HepG2 (cell line): ENCODE data around the gene CLEC11A.

ENCODE experiments used
- CTCF ChIP-seq: sonication (generic); formaldehyde crosslinking; IDR thresholded peaks from 2 replicates; pipeline ENCODE4 v1.5.0; 2020; ENCODE audit warnings: mild to moderate bottlenecking, missing genetic modification reagents, moderate library complexity
- ERF ChIP-seq: IDR thresholded peaks from 2 replicates; pipeline ENCODE4 v1.6.1; 2018; ENCODE audit warnings: missing biosample characterization, missing genetic modification reagents
- POLR2AphosphoS5 ChIP-seq: IDR thresholded peaks from 2 replicates; pipeline ENCODE4 v1.6.1; 2012; ENCODE audit warnings: low read depth, low read length
- TBP ChIP-seq: sonication (generic); formaldehyde crosslinking; IDR thresholded peaks from 2 replicates; pipeline ENCODE4 v1.5.0; 2020; ENCODE audit warnings: missing genetic modification reagents
- TEAD2 ChIP-seq: sonication (generic); formaldehyde crosslinking; IDR thresholded peaks from 2 replicates; pipeline ENCODE4 v1.9.0; 2021; ENCODE audit warnings: missing genetic modification reagents
- ZBTB33 ChIP-seq: sonication (generic); formaldehyde crosslinking; IDR thresholded peaks from 2 replicates; pipeline ENCODE4 v1.4.0; 2020; ENCODE audit warnings: missing genetic modification reagents
- ZC3H13 ChIP-seq: sonication (generic); formaldehyde crosslinking; IDR thresholded peaks from 2 replicates; pipeline ENCODE4 v1.8.1; 2023; ENCODE audit warnings: mild to moderate bottlenecking, missing genetic modification reagents, moderate library complexity
- ZNF496 ChIP-seq: sonication (generic); formaldehyde crosslinking; IDR thresholded peaks from 2 replicates; pipeline ENCODE4 v1.8.1; 2023; ENCODE audit warnings: mild to moderate bottlenecking, moderate library complexity, missing genetic modification reagents; ENCODE audit not compliant: insufficient replicate concordance
- ZNF691 ChIP-seq: sonication (generic); formaldehyde crosslinking; IDR thresholded peaks from 2 replicates; pipeline ENCODE4 v1.4.0; 2020; ENCODE audit warnings: missing genetic modification reagents, low read depth, mild to moderate bottlenecking, borderline replicate concordance

GRCh38 chr19:50768277-50768676 lies 45.1 kb downstream of the CLEC11A start:
- no peak for TF ChIP-seq ZNF691 (CRISPR knock-in tag)
- no peak for TF ChIP-seq ZNF496
- TF ChIP-seq ZBTB33 (CRISPR knock-in tag): no peak
- no peak for TF ChIP-seq ERF (CRISPR knock-in tag)
- TF ChIP-seq POLR2AphosphoS5: no peak
- no peak for TF ChIP-seq TBP (CRISPR knock-in tag)
- TF ChIP-seq TEAD2 (CRISPR knock-in tag): no peak
- no peak for TF ChIP-seq ZC3H13 (CRISPR knock-in tag)
- no peak for TF ChIP-seq CTCF (CRISPR knock-in tag)
